ENCODE measurements around the gene FAM20A. TPM values are rescaled to one million over a fixed set of nuclear protein-coding genes. Genes with fewer than 3 reads are reported as not detected.
A peak's percentile ranks its signal among the peaks of the same experiment; 100 is the strongest.

The FAM20A gene
- total RNA-seq: 2.8 TPM

- DNase-seq: peak; percentile 24
These were observed at the start of gene FAM20A for GRCh38 chr17:68600931-68601564. TSS of gene FAM20A (minus strand) at chr17:68601367. CDS start at chr17:68600666, 701 bp downstream.

DNA sequence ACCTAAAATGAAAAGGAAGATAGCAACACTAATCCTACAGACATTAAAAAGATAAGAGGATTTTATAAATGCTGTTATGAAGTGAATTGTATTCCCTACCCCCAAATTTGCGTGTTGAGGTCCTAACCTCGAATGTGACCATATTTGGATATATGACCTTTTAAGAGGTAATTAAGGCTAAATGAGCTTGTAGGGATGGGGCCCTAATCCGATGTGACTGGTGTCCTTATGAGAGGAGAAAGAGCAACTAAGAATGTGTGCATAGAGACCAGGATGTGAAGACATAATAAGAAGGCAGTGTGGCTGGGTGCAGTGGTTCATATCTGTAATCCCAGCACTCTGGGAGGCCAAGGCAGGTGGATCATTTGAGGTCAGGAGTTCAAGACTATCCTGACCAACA is 48.2 kb upstream of the FAM20A start:
- DNase-seq: no peak

- no peak for DNase-seq
These were observed 45.7 kb upstream of the FAM20A start for GRCh38 chr17:68646626-68647526.

- no peak for DNase-seq
These were observed 40.9 kb upstream of the FAM20A start for GRCh38 chr17:68642118-68642412.

- no peak for DNase-seq
These were observed 40.3 kb upstream of the FAM20A start for GRCh38 chr17:68641276-68642117.

DNA sequence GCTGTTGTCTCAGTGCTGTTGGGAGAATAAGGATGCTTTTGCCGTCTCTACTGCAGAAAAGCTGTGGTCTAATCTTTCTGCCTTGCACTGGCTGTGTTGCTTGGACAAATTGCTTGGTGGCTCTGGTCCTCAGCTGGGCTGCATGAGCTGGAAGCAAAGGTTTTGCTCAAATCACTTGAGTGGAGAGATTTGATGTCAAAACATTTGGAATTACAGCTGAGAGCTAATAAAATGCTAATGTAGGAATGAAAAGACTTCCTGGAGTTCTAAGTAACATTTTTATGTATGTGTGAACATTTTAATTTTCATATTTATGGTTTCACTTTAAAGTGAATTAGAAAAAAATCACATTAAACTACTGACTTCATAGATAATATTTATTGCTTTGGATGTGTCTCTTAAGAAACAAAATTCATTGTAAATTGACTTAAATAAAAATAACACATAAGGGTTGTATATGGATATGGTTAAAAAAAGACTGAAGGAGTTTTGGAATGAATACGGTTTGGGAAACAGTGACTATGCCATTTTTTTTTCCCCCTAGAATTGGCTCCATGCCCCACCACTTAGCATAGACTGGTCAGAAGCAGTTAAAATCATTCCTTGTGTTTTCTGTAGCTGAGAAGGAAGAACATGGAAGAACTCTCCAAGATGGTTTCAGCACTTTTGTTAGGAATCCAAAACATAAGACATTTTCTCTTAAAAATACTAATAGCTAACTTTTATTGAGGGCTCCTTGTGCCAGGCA is 39.2 kb upstream of the FAM20A start:
- no peak for DNase-seq

GRCh38 chr17:68634345-68634876 is 33.2 kb upstream of the FAM20A start:
- DNase-seq: no peak

- no peak for DNase-seq
These were observed 27.4 kb upstream of the FAM20A start for GRCh38 chr17:68628576-68628957.

DNA sequence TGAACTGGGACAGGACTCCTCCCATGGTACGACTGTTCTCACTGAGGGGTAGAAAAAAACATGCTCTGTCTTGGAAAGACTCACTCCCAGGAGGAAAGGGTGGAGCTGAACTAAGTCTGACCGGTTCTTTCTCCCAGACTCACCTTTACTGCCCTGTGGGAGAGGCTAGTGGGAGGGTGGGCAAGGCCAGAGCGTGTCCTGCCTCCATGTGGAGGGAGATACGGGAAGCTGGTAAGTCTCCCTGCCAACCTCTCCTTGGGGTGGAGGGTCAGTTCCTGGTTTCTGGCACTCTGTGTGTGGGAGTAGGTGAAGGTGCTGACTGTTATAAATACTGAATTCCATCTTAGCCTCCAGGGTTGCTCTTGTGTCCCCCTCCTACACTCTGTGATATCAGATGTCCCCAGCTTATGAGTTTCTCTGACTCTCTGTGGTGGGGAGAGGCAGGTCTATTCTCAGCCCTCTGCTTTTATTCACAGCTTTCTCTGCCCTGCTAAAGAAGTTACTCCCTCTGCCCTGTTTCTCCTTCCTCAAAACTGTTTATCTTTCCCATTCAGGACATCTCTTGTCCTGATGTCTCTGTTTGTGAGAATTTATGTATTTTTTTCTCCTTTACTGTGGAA is 26.9 kb upstream of the FAM20A start:
- no peak for DNase-seq

GRCh38 chr17:68624381-68624780 is 23.2 kb upstream of the FAM20A start:
- DNase-seq: no peak

- DNase-seq: no peak
These were observed 22.6 kb upstream of the FAM20A start for GRCh38 chr17:68623811-68624210.

GRCh38 chr17:68622423-68622822 is 21.3 kb upstream of the FAM20A start:
- DNase-seq: no peak

- DNase-seq: no peak
These were observed 19.9 kb upstream of the FAM20A start for GRCh38 chr17:68621065-68621464.

DNA sequence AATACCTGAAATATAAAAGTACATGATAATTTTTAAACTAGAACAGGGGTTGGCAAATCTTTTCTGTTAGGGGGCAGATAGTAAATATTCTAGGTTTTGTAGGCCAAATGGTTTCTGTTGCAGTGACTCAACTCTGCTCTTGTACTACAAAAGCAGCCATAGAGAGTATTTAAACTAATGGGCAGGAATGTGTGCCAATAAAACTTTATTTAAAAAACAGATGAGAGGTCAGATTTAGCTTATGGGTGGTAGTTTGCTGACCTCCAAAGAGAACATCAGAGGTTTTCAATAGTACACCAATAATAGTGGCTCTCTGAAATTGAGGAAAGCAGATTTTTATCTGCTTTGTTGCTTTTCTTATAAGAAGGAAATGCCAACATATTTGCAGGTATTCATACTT is 15.2 kb upstream of the FAM20A start:
- no peak for DNase-seq

DNA sequence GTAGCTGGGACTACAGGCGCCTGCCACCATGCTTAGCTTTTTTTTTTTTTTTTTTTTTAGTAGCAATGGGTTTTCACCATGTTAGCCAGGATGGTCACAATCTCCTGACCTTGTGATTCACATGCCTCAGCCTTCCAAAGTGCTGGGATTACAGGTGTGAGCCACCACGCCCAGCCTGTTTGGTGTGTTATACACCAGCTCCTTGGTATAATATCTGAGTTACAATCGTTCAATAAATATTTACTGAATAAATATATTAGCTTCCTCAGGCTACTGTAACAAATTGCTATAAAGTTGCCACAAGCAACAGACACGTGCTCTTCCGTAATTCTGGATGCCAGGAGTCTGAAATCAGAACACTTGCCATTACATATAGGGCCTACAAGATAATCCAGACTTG is 13.6 kb upstream of the FAM20A start:
- no peak for DNase-seq

DNA sequence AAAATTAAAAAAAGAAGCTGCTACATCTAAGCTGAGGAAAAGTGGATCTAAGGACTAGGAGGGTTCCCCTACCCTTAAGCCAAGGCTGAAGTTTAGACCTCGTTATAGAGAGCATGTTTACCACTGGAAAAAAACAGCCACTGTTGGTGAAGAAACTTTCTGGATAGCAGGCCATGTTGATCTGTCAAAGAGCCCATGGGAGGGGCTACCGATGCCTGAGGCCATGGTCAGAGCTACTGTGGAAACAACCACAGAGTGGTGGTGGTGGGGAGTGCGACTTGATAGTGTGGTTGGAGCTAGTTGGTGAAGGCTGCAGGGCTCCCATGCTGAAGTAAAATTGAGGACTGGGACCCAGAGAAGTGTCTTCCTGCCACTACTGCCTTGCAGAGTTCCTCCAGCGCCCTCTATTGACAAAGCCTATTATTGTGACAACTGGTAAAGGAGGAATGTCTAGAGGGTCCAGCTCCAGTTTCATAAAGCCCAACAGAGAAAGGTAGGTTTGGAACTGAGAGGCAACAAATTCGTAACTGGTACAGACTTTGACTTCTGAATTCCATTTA is 12.7 kb upstream of the FAM20A start:
- no peak for DNase-seq

- DNase-seq: no peak
These were observed 11.7 kb upstream of the FAM20A start for GRCh38 chr17:68612923-68613292.

- no peak for DNase-seq
These were observed 11.2 kb upstream of the FAM20A start for GRCh38 chr17:68612209-68612922.

DNA sequence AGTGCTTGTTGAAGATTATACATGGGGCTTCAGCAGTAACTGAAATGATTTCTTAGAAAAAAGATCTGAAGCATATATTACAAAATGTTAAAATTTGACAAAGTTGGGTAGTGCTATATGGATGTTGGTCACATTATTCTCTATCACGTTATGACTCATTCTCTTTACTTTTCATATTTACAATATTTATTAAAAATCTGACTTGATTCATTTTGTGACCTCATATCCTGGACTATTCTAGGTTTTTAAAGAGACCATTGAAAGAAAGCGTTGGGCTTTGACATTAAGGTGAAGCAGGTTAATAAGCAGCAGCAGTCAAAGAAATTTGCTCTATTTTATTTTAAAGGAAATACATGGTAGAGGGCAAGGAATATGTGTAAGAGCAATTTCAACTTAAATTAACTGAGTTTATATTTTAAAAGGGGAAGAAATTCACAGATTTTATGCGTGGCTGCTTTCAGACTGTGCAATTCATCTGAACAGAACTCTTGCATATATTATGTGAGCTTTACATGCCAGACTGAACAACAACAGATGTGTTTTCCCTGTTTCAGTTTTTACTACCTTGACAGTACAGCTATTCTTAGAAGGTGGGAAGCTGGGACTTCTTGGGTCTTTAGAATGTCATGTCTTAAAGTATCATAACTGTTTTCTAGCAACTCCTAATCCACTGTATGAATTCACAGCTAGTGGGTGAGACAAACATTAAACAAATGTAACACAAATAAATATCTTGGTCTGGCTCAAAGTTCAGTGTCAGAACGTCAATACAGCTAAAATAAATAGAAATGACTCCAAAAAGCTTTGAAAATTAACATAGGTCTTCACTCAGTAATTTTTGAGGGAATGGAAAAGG is 10.4 kb upstream of the FAM20A start:
- no peak for DNase-seq

DNA sequence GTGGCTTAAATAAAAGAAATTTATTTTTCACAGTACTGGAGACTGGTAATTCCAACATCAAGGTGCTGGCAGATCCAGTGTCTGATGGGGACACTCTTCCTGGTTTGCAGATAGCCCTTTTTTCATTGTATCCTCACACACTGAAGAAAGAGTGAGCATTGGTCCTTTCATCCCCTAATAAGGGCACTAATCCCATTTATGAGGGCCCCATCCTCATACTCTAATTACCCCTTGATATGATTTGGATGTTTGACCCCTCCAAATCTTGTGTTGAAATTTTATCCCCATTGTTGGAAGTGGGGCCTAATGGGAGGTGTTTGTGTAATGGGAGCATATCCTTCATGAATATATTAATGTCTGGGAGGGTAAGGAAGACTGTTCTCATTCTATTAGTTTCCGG is 9.4 kb upstream of the FAM20A start:
- no peak for DNase-seq

Measured in occipital lobe (tissue), 2 donors.